Stimulated activated CD8-positive, alpha-beta memory T cell treated with anti-CD3 and anti-CD28 coated beads, Interleukin-4, amount 100 ng/mL, for 1 hour (primary cell): ENCODE data around the gene DOCK3.

Experiments
- DNase-seq, 2 donors: peaks; one replicate each; pipeline ENCODE4 v3.0.0-alpha.2; 2020; ENCODE audit warnings: low read depth in 2 of 2, low spot score in 1 of 2

DOCK3 gene

GRCh38 chr3:50674349-50675178, at the start of gene DOCK3:
Gene DOCK3, plus strand, starts transcription at chr3:50674927. Its CDS starts 337 bp downstream, at chr3:50675264.
- peak; percentile 8 to 42 for DNase-seq

GRCh38 chr3:50625231-50626182, 49.2 kb upstream of the DOCK3 start:
- DNase-seq, result no peak

GRCh38 chr3:50626401-50626800, 48.3 kb upstream of the DOCK3 start:
- no peak for DNase-seq

GRCh38 chr3:50627407-50628051, 47.2 kb upstream of the DOCK3 start:
- no peak for DNase-seq

- no peak for DNase-seq
These were observed 46.1 kb upstream of the DOCK3 start for GRCh38 chr3:50628601-50629000.

- no peak for DNase-seq
These were observed 44.3 kb upstream of the DOCK3 start for GRCh38 chr3:50630394-50630793.

GRCh38 chr3:50630877-50631276, 43.9 kb upstream of the DOCK3 start:
- DNase-seq, result no peak

- no peak for DNase-seq
These were observed 42.3 kb upstream of the DOCK3 start for GRCh38 chr3:50632450-50632849.

GRCh38 chr3:50633230-50633790, 41.4 kb upstream of the DOCK3 start:
- no peak for DNase-seq

GRCh38 chr3:50635066-50635465, 39.7 kb upstream of the DOCK3 start:
- no peak for DNase-seq

- DNase-seq, result no peak
These were observed 37.7 kb upstream of the DOCK3 start for GRCh38 chr3:50637011-50637410.

- DNase-seq, result no peak
These were observed 36.8 kb upstream of the DOCK3 start for GRCh38 chr3:50637945-50638344.

- DNase-seq, result no peak
These were observed 35.7 kb upstream of the DOCK3 start for GRCh38 chr3:50639055-50639494.

GRCh38 chr3:50642382-50642781, 32.3 kb upstream of the DOCK3 start:
- no peak for DNase-seq

GRCh38 chr3:50644561-50644960, 30.2 kb upstream of the DOCK3 start:
- DNase-seq, result no peak

- DNase-seq, result no peak
These were observed 29.3 kb upstream of the DOCK3 start for GRCh38 chr3:50645378-50645777.

- no peak for DNase-seq
These were observed 26.4 kb upstream of the DOCK3 start for GRCh38 chr3:50648313-50648712.

GRCh38 chr3:50648944-50649343, 25.8 kb upstream of the DOCK3 start:
- DNase-seq, result no peak

- no peak for DNase-seq
These were observed 25.2 kb upstream of the DOCK3 start for GRCh38 chr3:50649451-50649931.

GRCh38 chr3:50650018-50650417, 24.7 kb upstream of the DOCK3 start:
- no peak for DNase-seq

- DNase-seq, result no peak
These were observed 23.3 kb upstream of the DOCK3 start for GRCh38 chr3:50651445-50651844.
